Stimulated activated CD4-positive, alpha-beta T cell treated with anti-CD3 and anti-CD28 coated beads, Interleukin-12 subunit alpha, Interleukin-12 subunit beta, amount 100 ng/mL, for 4 hours (primary cell): ENCODE data around the gene HAUS7.

Experiments
- DNase-seq: peaks from one replicate; pipeline ENCODE4 v3.0.0-alpha.2; 2020

Gene HAUS7

GRCh38 chrX:153433161-153433680, 37.2 kb downstream of the HAUS7 start:
- no peak for DNase-seq

- DNase-seq = no peak
Measured at GRCh38 chrX:153430796-153431195, 39.6 kb downstream of the HAUS7 start.

GRCh38 chrX:153426204-153426603, 44.2 kb downstream of the HAUS7 start:
- DNase-seq = no peak

GRCh38 chrX:153423652-153424051, 46.7 kb downstream of the HAUS7 start:
- DNase-seq = no peak

- no peak for DNase-seq
Measured at GRCh38 chrX:153421856-153422255, 48.5 kb downstream of the HAUS7 start.

GRCh38 chrX:153420851-153421599, 49.4 kb downstream of the HAUS7 start:
- DNase-seq = no peak

- DNase-seq = no peak
Measured at GRCh38 chrX:153417637-153418036, 52.7 kb downstream of the HAUS7 start.

- DNase-seq = no peak
Measured at GRCh38 chrX:153416781-153417450, 53.5 kb downstream of the HAUS7 start.

GRCh38 chrX:153414856-153415510, 55.4 kb downstream of the HAUS7 start:
- no peak for DNase-seq

GRCh38 chrX:153413731-153414130, 56.6 kb downstream of the HAUS7 start:
- DNase-seq = no peak

GRCh38 chrX:153412746-153413720, 57.3 kb downstream of the HAUS7 start:
- no peak for DNase-seq

- DNase-seq = no peak
Measured at GRCh38 chrX:153411988-153412574, 58.3 kb downstream of the HAUS7 start.

GRCh38 chrX:153411255-153411987, 59.0 kb downstream of the HAUS7 start, which contains the start of gene ZFP92:
Gene ZFP92, plus strand, starts transcription at chrX:153411472. Its CDS starts 6,851 bp downstream, at chrX:153418323.
- peak; percentile 41 for DNase-seq

- no peak for DNase-seq
Measured at GRCh38 chrX:153410888-153411254, 59.5 kb downstream of the HAUS7 start.

GRCh38 chrX:153410373-153410772, 60.0 kb downstream of the HAUS7 start:
- no peak for DNase-seq

- no peak for DNase-seq
Measured at GRCh38 chrX:153409414-153410101, 60.8 kb downstream of the HAUS7 start.

GRCh38 chrX:153408871-153409351, 61.5 kb downstream of the HAUS7 start:
- no peak for DNase-seq

GRCh38 chrX:153408221-153408721, 62.1 kb downstream of the HAUS7 start:
- no peak for DNase-seq

GRCh38 chrX:153407736-153408135, 62.6 kb downstream of the HAUS7 start:
- DNase-seq = no peak

- DNase-seq = no peak
Measured at GRCh38 chrX:153406903-153407302, 63.5 kb downstream of the HAUS7 start.
